Testis (tissue), 2 donors: ENCODE measurements around the gene QPCTL.

Experiments
- CTCF ChIP-seq, 3 experiments: fragments of 450-650 bp in 2 of 3; fragments of 200-600 bp in 1 of 3; sonication (generic) in 1 of 3; IDR thresholded peaks; one replicate each; pipeline ENCODE4 v1.5.1; 2016 to 2019; ENCODE audit warnings: antibody characterized with exemption in 3 of 3, mild to moderate bottlenecking in 2 of 3, moderate library complexity in 1 of 3
- POLR2A ChIP-seq: fragments of 450-650 bp; IDR thresholded peaks from one replicate; pipeline ENCODE4 v1.6.1; 2017; ENCODE audit warnings: antibody characterized with exemption, mild to moderate bottlenecking, moderate library complexity

GRCh38 chr19:45712699-45713067 is 20.2 kb downstream of the QPCTL start:
- TF ChIP-seq CTCF (IDR thresholded peaks at IDR 0.05) (no peak), POLR2A (no peak)
